GM23338 (cell line): ENCODE data around the gene ZNF587. TPM values are rescaled to one million over a fixed set of nuclear protein-coding genes. Genes with fewer than 3 reads are reported as not detected.
"Not testable (repeated sequence)": the region's sequence is repeated elsewhere in the genome, so short reads cannot be mapped to it uniquely, and the experiment has no call there.

ENCODE experiments used
- ATAC-seq: fragments of 200-7000 bp; cut with Tn5 transposase; 3 replicates; pipeline ENCODE4 v1.9.1; 2020
- DNase-seq: peaks from one replicate; pipeline ENCODE4 v3.0.0-alpha.2; 2015; ENCODE audit warnings: low spot score
- H2AFZ ChIP-seq: fragments of 200-600 bp; sonication (generic); 2 replicates; pipeline ENCODE4 v1.8.0; 2016; ENCODE audit warnings: antibody characterized with exemption, mild to moderate bottlenecking, moderate library complexity
- H3F3A ChIP-seq: fragments of 200-600 bp; sonication (generic); replicated peaks from 2 replicates; pipeline ENCODE4 v1.8.0; 2017; ENCODE audit warnings: antibody characterized with exemption, mixed run types, low read depth
- H3K27ac ChIP-seq: fragments of 200-600 bp; sonication (generic); 2 replicates; pipeline ENCODE4 v1.6.1; 2016; ENCODE audit warnings: low read depth
- H3K27me3 ChIP-seq: fragments of 200-600 bp; sonication (generic); 2 replicates; pipeline ENCODE4 v1.8.0; 2016; ENCODE audit warnings: mild to moderate bottlenecking, mixed run types, moderate library complexity; ENCODE audit not compliant: insufficient read depth
- H3K36me3 ChIP-seq: fragments of 200-600 bp; sonication (generic); 2 replicates; pipeline ENCODE4 v1.8.0; 2016; ENCODE audit warnings: mild to moderate bottlenecking; ENCODE audit not compliant: insufficient read depth
- H3K4me1 ChIP-seq: fragments of 200-600 bp; sonication (generic); 2 replicates; pipeline ENCODE4 v1.8.0; 2016; ENCODE audit warnings: mild to moderate bottlenecking, moderate library complexity; ENCODE audit not compliant: insufficient read depth
- H3K4me2 ChIP-seq: fragments of 200-600 bp; sonication (generic); 2 replicates; pipeline ENCODE4 v1.7.1; 2017; ENCODE audit warnings: mixed run types
- H3K4me3 ChIP-seq: fragments of 200-600 bp; sonication (generic); 2 replicates; pipeline ENCODE4 v1.6.1; 2016; ENCODE audit warnings: mixed run types
- H3K79me2 ChIP-seq: fragments of 200-600 bp; sonication (generic); replicated peaks from 2 replicates; pipeline ENCODE4 v1.8.0; 2017; ENCODE audit warnings: mild to moderate bottlenecking; ENCODE audit not compliant: insufficient read depth
- H3K9me2 ChIP-seq: fragments of 200-600 bp; sonication (generic); 2 replicates; pipeline ENCODE4 v1.8.0; 2017; ENCODE audit not compliant: insufficient read depth
- H4K20me1 ChIP-seq: fragments of 200-600 bp; sonication (generic); replicated peaks from 2 replicates; pipeline ENCODE4 v1.8.0; 2017; ENCODE audit warnings: mild to moderate bottlenecking; ENCODE audit not compliant: insufficient read depth
- H3K27ac Mint-ChIP-seq: 2 replicates; pipeline ENCODE4 v1.8.0; 2020; ENCODE audit warnings: inconsistent platforms, mild to moderate bottlenecking, moderate library complexity, mixed read lengths
- H3K27me3 Mint-ChIP-seq: 3 replicates; pipeline ENCODE4 v1.8.0; 2022; ENCODE audit warnings: low read depth, mild to moderate bottlenecking, moderate library complexity, mixed read lengths, inconsistent platforms; ENCODE audit not compliant: insufficient read depth, poor library complexity
- H3K36me3 Mint-ChIP-seq: 3 replicates; pipeline ENCODE4 v1.8.0; 2021; ENCODE audit warnings: low read depth, mild to moderate bottlenecking, inconsistent platforms, moderate library complexity, mixed read lengths
- H3K4me1 Mint-ChIP-seq: 3 replicates; pipeline ENCODE4 v1.8.0; 2020; ENCODE audit warnings: mild to moderate bottlenecking, inconsistent platforms, mixed read lengths
- H3K4me3 Mint-ChIP-seq: 3 replicates; pipeline ENCODE4 v1.8.0; 2021; ENCODE audit warnings: moderate library complexity, mild to moderate bottlenecking, inconsistent platforms, mixed read lengths
- H3K9me3 Mint-ChIP-seq: 3 replicates; pipeline ENCODE4 v1.8.0; 2020; ENCODE audit warnings: moderate library complexity, mild to moderate bottlenecking, inconsistent platforms, mixed read lengths
- CREB1 ChIP-seq: fragments of 250-450 bp; sonication (Bioruptor Pico); IDR thresholded peaks from 2 replicates; pipeline ENCODE4 v1.5.0; 2020; ENCODE audit warnings: low read depth, mild to moderate bottlenecking, moderate library complexity
- ETS1 ChIP-seq: IDR thresholded peaks from 2 replicates; pipeline ENCODE4 v1.6.1; 2016; ENCODE audit warnings: antibody characterized with exemption
- EZH2 ChIP-seq: fragments of 200-600 bp; sonication (generic); IDR thresholded peaks from one replicate; pipeline ENCODE4 v1.8.0; 2017; ENCODE audit warnings: antibody characterized with exemption, mild to moderate bottlenecking, low read depth; ENCODE audit not compliant: unreplicated experiment
- EZH2phosphoT487 ChIP-seq: fragments of 200-600 bp; sonication (generic); IDR thresholded peaks from one replicate; pipeline ENCODE4 v1.8.1; 2018; ENCODE audit warnings: antibody characterized with exemption; ENCODE audit not compliant: unreplicated experiment
- JUNB ChIP-seq: IDR thresholded peaks from one replicate; pipeline ENCODE4 v1.6.1; 2016; ENCODE audit warnings: antibody characterized with exemption; ENCODE audit not compliant: unreplicated experiment
- NANOG ChIP-seq: IDR thresholded peaks from 2 replicates; pipeline ENCODE4 v1.6.1; 2016; ENCODE audit warnings: antibody characterized with exemption, borderline replicate concordance
- POLR2AphosphoS5 ChIP-seq: IDR thresholded peaks from 2 replicates; pipeline ENCODE4 v1.6.1; 2016; ENCODE audit warnings: antibody characterized with exemption, low read depth
- STAT1 ChIP-seq: IDR thresholded peaks from one replicate; pipeline ENCODE4 v1.6.1; 2016; ENCODE audit warnings: antibody characterized with exemption; ENCODE audit not compliant: unreplicated experiment
- ZNF114 ChIP-seq: fragments of 250-450 bp; sonication (Bioruptor Pico); IDR thresholded peaks from 2 replicates; pipeline ENCODE4 v1.5.0; 2020; ENCODE audit warnings: mild to moderate bottlenecking, moderate library complexity
- ZNF462 ChIP-seq: fragments of 250-450 bp; sonication (Bioruptor Pico); IDR thresholded peaks from 2 replicates; pipeline ENCODE4 v1.5.0; 2020; ENCODE audit warnings: mild to moderate bottlenecking, moderate library complexity
- polyA plus RNA-seq: library from polyadenylated mRNA; unstranded; fragments of >200 nt; fragmentation: Nextera tagmentation; extraction: Ambion mirVana; gene quantifications from 2 replicates; pipeline ENCODE4 v1.2.1, GENCODE V29; 2016
- total RNA-seq: library from RNA; depleted of rRNA; stranded (reverse); fragments of >200 nt; shearing (Covaris generic); gene quantifications from 2 replicates; pipeline ENCODE4 v1.2.3, GENCODE V29; 2014

Gene ZNF587
- total and polyA plus RNA-seq, 2 experiments from 2014 or later: 12.8 to 31.8 TPM

- H4K20me1 ChIP-seq: peaks cover 44% of the 10 kb centered on the region
- H3K4me2 ChIP-seq, H3K4me3 ChIP-seq, H3K36me3 ChIP-seq, H3K4me1 ChIP-seq, H2AFZ ChIP-seq, H3K4me3 Mint-ChIP-seq, DNase-seq, H3K4me1 Mint-ChIP-seq, H3K27me3 Mint-ChIP-seq, H3F3A ChIP-seq, H3K27ac ChIP-seq, H3K27me3 ChIP-seq, H3K9me2 ChIP-seq, ATAC-seq, H3K9me3 Mint-ChIP-seq, H3K27ac Mint-ChIP-seq: not testable (repeated sequence)
- peaks cover 60% of the 10 kb centered on the region for H3K36me3 Mint-ChIP-seq
- H3K79me2 ChIP-seq: peaks cover 60% of the 10 kb centered on the region
Observed at GRCh38 chr19:57836991-57837390, 12.7 kb upstream of the ZNF587 start.

GRCh38 chr19:57838622-57839191 is 11.0 kb upstream of the ZNF587 start:
- H3K27ac Mint-ChIP-seq, H3K27me3 Mint-ChIP-seq, H3K4me1 ChIP-seq, H3K9me3 Mint-ChIP-seq, H2AFZ ChIP-seq, H3K9me2 ChIP-seq, ATAC-seq, DNase-seq, H3K27ac ChIP-seq, H3K4me3 Mint-ChIP-seq, H3K4me1 Mint-ChIP-seq, H3K27me3 ChIP-seq, H3K4me3 ChIP-seq, H3K4me2 ChIP-seq: not testable (repeated sequence)
- H3K36me3 Mint-ChIP-seq: peaks cover 69% of the 10 kb centered on the region
- Histone ChIP-seq H4K20me1 (peaks cover 56% of the 10 kb centered on the region), H3F3A (peaks cover 22% of the 10 kb centered on the region), H3K79me2 (peaks cover 69% of the 10 kb centered on the region), H3K36me3 (peaks cover 20% of the 10 kb centered on the region)

- peaks cover 94% of the 10 kb centered on the region for H3K79me2 ChIP-seq
- H3K36me3 ChIP-seq: peaks cover 23% of the 10 kb centered on the region
Observed at GRCh38 chr19:57841122-57841763, 8.4 kb upstream of the ZNF587 start.

More at GRCh38 chr19:57841122-57841763, 8.4 kb upstream of the ZNF587 start:
- TF ChIP-seq POLR2AphosphoS5: no peak
- no peak for TF ChIP-seq EZH2phosphoT487
- TF ChIP-seq CREB1 (CRISPR knock-in tag): no peak
- TF ChIP-seq ZNF114 (CRISPR knock-in tag): no peak
- TF ChIP-seq ZNF462 (CRISPR knock-in tag): no peak
- TF ChIP-seq EZH2: no peak
- no peak for TF ChIP-seq ETS1
- TF ChIP-seq NANOG: no peak
- no peak for TF ChIP-seq JUNB
- no peak for TF ChIP-seq STAT1
- Histone ChIP-seq H3K27ac (0 out of 2 replicates have a peak overlapping the region, but pooled peaks have one; percentile 61), H2AFZ (no peak overlapping the region), H3K4me2 (no peak overlapping the region), H4K20me1 (peaks cover 81% of the 10 kb centered on the region), H3K9me2 (no peaks in the 10 kb centered on the region), H3F3A (peaks cover 45% of the 10 kb centered on the region), H3K4me1 (no peaks in the 10 kb centered on the region), H3K4me3 (no peak overlapping the region), H3K27me3 (no peaks in the 10 kb centered on the region)
- no peak for ATAC-seq
- Mint-ChIP-seq H3K27ac (no peak overlapping the region), H3K36me3 (peaks cover 86% of the 10 kb centered on the region), H3K4me3 (no peak overlapping the region), H3K27me3 (no peaks in the 10 kb centered on the region), H3K4me1 (no peaks in the 10 kb centered on the region; the same call in 2 of the 3 replicates), H3K9me3 (no peaks in the 10 kb centered on the region)
- no peak for DNase-seq
